GM12892 (cell line): ENCODE results near the gene CKMT2.

Experiments
- POLR2A ChIP-seq: IDR thresholded peaks from 2 replicates; pipeline ENCODE4 v1.6.1; 2011; ENCODE audit warnings: low read depth, low read length, control low read depth
- POLR2AphosphoS5 ChIP-seq: IDR thresholded peaks from 2 replicates; pipeline ENCODE4 v1.6.1; 2011; ENCODE audit warnings: low read depth, low read length, control low read depth

DNA sequence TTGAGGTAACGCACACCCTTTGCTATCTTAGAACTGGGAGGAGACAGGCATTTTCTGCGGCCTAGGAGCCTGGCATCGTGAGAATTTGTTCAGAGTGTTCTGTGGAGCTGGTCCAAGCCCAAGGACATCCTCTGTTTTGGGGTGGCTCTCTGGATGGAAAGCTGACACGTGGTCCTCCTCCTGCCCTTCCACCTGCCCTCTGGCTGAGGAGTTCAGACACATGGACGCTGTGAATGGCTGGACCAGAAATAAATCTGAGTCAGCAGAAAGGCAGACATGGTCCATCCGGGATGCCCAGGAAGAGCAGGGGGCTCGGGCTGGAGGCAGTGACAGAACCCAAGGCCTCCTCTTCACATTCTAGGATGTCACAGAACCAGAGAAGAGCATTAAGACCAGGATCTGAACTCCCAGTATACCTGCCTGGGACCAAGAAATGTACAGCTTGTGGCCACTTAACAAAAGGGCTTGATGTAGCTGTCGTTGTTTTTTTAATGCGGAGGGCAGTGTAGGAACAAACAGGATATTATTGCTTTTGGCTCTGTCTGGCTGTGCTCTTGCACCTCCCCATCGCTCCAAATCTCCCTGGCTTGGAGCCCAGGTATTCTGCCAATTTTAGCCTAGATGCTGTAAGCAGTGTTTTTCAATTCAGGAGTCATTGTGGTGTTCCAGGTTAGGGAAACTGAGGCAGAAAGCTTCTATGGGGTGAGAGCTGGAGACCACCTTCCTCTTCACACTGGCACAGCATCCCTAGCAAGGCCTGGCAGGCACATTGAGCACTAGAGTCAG is 2.4 kb downstream of the CKMT2 start:
- TF ChIP-seq POLR2AphosphoS5 = no peak
- TF ChIP-seq POLR2A = no peak
